OCI-M2 (cell line): ENCODE measurements around the gene DNLZ.

Experiments
- DNase-seq: peaks from one replicate; lab custom pipeline; 2025; ENCODE audit not compliant: unreplicated experiment; lab: John Stamatoyannopoulos, UW

Gene DNLZ

GRCh38 chr9:136345281-136346156, 18.0 kb downstream of the DNLZ start:
- no peak for DNase-seq

- no peak for DNase-seq
These were observed 18.8 kb downstream of the DNLZ start for GRCh38 chr9:136344544-136345280.

- no peak for DNase-seq
These were observed 19.7 kb downstream of the DNLZ start for GRCh38 chr9:136343884-136344269.

- DNase-seq: no peak
These were observed 20.2 kb downstream of the DNLZ start for GRCh38 chr9:136343121-136343883.

- no peak for DNase-seq
These were observed 21.1 kb downstream of the DNLZ start for GRCh38 chr9:136342181-136343120.

- DNase-seq: no peak
These were observed 21.8 kb downstream of the DNLZ start for GRCh38 chr9:136341769-136342168.

GRCh38 chr9:136341042-136341655, 22.4 kb downstream of the DNLZ start:
- DNase-seq: no peak

- no peak for DNase-seq
These were observed 23.0 kb downstream of the DNLZ start for GRCh38 chr9:136340356-136341041.

GRCh38 chr9:136339958-136340310, 23.6 kb downstream of the DNLZ start:
- DNase-seq: no peak

GRCh38 chr9:136339173-136339957, 24.2 kb downstream of the DNLZ start:
- no peak for DNase-seq

- no peak for DNase-seq
These were observed 25.0 kb downstream of the DNLZ start for GRCh38 chr9:136338511-136338910.

GRCh38 chr9:136337416-136338395, 25.8 kb downstream of the DNLZ start:
- no peak for DNase-seq

- no peak for DNase-seq
These were observed 26.7 kb downstream of the DNLZ start for GRCh38 chr9:136336881-136337280.

- no peak for DNase-seq
These were observed 27.2 kb downstream of the DNLZ start for GRCh38 chr9:136336156-136336870.

- no peak for DNase-seq
These were observed 28.0 kb downstream of the DNLZ start for GRCh38 chr9:136335296-136336155.

- no peak for DNase-seq
These were observed 29.0 kb downstream of the DNLZ start for GRCh38 chr9:136334541-136334940.
